DOHH2 (cell line): ENCODE measurements around the gene CLIC1.
A peak's percentile ranks its signal among the peaks of the same experiment; 100 is the strongest.

Source experiments
- H3F3A ChIP-seq: fragments of 200-600 bp; sonication (generic), shearing (Covaris generic); 2 replicates; pipeline ENCODE4 v1.6.0; 2016; ENCODE audit warnings: antibody characterized with exemption, mild to moderate bottlenecking; ENCODE audit not compliant: control insufficient read depth, insufficient read depth
- H3K27ac ChIP-seq: fragments of 200-600 bp; sonication (generic); 2 replicates; pipeline ENCODE4 v1.5.1; 2014; ENCODE audit warnings: low read depth, mild to moderate bottlenecking, low read length, moderate library complexity
- H3K27me3 ChIP-seq: fragments of 200-600 bp; sonication (generic); 2 replicates; pipeline ENCODE4 v1.6.1; 2014; ENCODE audit warnings: mild to moderate bottlenecking, low read length, mixed read lengths; ENCODE audit not compliant: control insufficient read depth
- H3K36me3 ChIP-seq: fragments of 200-600 bp; sonication (generic); 2 replicates; pipeline ENCODE4 v1.6.1; 2014; ENCODE audit warnings: mild to moderate bottlenecking, low read length, moderate library complexity, mixed read lengths; ENCODE audit not compliant: control insufficient read depth
- H3K4me1 ChIP-seq: fragments of 200-600 bp; sonication (generic); 2 replicates; pipeline ENCODE4 v1.6.1; 2014; ENCODE audit warnings: mild to moderate bottlenecking, low read length, mixed read lengths; ENCODE audit not compliant: control insufficient read depth
- H3K4me2 ChIP-seq: fragments of 200-600 bp; sonication (generic); 2 replicates; pipeline ENCODE4 v1.6.0; 2014; ENCODE audit warnings: mild to moderate bottlenecking, low read length, moderate library complexity
- H3K4me3 ChIP-seq: fragments of 200-600 bp; sonication (generic); 2 replicates; pipeline ENCODE4 v1.5.1; 2014; ENCODE audit warnings: mild to moderate bottlenecking, low read length, mixed read lengths
- H3K79me2 ChIP-seq: fragments of 200-600 bp; sonication (generic); 2 replicates; pipeline ENCODE4 v1.6.1; 2014; ENCODE audit warnings: mild to moderate bottlenecking, low read length, mixed read lengths; ENCODE audit not compliant: control insufficient read depth
- H3K9me2 ChIP-seq: fragments of 200-600 bp; sonication (generic); replicated peaks from 2 replicates; pipeline ENCODE4 v1.6.1; 2014; ENCODE audit warnings: mild to moderate bottlenecking, low read length, mixed read lengths; ENCODE audit not compliant: control insufficient read depth
- H3K9me3 ChIP-seq: fragments of 200-600 bp; sonication (generic); 2 replicates; pipeline ENCODE4 v1.6.1; 2014; ENCODE audit warnings: antibody characterized with exemption, low read length, mixed read lengths; ENCODE audit not compliant: control insufficient read depth, insufficient read depth
- H4K20me1 ChIP-seq: fragments of 200-600 bp; sonication (generic); 2 replicates; pipeline ENCODE4 v1.6.0; 2014; ENCODE audit warnings: low read depth, mild to moderate bottlenecking, antibody characterized with exemption, low read length, moderate library complexity; ENCODE audit not compliant: control insufficient read depth, insufficient read depth
- EZH2phosphoT487 ChIP-seq: fragments of 200-600 bp; sonication (generic); IDR thresholded peaks from 2 replicates; pipeline ENCODE4 v1.6.1; 2017; ENCODE audit warnings: borderline replicate concordance, mild to moderate bottlenecking, antibody characterized with exemption, low read length, moderate library complexity, mixed read lengths
- TF ChIP-seq, protein P1 (sequence below): fragments of 200-600 bp; sonication (generic); IDR thresholded peaks from one replicate; pipeline ENCODE4 v1.5.1; 2014; ENCODE audit warnings: antibody characterized with exemption, mild to moderate bottlenecking, low read depth, low read length; ENCODE audit not compliant: poor library complexity, severe bottlenecking

The CLIC1 gene

DNA sequence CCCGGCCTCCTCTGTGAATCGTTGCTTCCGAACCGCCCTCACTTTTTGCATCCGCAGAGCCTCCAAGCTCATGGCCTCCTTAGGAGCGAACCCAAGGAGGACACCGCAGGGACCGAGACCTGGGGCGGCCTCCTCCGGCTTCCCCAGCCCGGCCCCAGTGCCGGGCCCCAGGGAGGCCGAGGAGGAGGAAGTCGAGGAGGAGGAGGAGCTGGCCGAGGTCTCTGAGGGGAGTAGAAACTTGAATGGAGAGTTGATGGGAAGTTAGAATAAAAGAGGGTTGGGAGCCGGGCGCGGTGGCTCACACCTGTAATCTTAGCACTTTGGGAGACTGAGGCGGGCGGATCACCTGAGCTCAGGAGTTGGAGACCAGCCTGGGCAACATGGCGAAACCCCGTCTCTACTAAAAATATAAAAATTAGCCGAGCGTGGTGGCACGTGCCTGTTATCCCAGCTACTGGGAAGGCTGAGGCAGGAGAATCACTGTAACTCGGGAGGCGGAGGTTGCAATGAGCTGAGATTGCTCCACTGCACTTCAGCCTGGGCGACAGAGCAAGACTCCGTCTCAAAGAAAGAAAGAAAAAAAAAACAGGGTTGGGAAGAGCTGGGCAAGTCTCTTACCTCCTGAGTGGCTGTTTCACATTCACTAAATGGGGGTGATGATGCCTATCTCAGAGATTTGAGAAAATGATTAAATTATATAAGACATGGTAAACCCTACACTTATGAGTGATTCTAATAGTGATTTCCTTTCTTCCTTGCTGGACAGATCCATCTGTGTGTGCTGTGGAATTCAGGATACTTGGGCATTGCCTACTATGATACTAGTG is 4.3 kb upstream of the CLIC1 start:
- Histone ChIP-seq H3K4me2 (peak overlapping the region; percentile 93), H3K27ac (peak overlapping the region; percentile 96), H3K79me2 (peaks cover 40% of the 10 kb centered on the region), H4K20me1 (no peaks in the 10 kb centered on the region), H3K9me2 (no peaks in the 10 kb centered on the region), H3K27me3 (no peaks in the 10 kb centered on the region), H3K36me3 (peaks cover 55% of the 10 kb centered on the region), H3K9me3 (no peaks in the 10 kb centered on the region), H3F3A (peaks cover 29% of the 10 kb centered on the region), H3K4me3 (peak overlapping the region; percentile 84), H3K4me1 (peaks cover 60% of the 10 kb centered on the region)
- TF ChIP-seq EZH2phosphoT487, result no peak
- TF ChIP-seq, protein P1, sequence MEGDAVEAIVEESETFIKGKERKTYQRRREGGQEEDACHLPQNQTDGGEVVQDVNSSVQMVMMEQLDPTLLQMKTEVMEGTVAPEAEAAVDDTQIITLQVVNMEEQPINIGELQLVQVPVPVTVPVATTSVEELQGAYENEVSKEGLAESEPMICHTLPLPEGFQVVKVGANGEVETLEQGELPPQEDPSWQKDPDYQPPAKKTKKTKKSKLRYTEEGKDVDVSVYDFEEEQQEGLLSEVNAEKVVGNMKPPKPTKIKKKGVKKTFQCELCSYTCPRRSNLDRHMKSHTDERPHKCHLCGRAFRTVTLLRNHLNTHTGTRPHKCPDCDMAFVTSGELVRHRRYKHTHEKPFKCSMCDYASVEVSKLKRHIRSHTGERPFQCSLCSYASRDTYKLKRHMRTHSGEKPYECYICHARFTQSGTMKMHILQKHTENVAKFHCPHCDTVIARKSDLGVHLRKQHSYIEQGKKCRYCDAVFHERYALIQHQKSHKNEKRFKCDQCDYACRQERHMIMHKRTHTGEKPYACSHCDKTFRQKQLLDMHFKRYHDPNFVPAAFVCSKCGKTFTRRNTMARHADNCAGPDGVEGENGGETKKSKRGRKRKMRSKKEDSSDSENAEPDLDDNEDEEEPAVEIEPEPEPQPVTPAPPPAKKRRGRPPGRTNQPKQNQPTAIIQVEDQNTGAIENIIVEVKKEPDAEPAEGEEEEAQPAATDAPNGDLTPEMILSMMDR, result no peak

- Histone ChIP-seq H3K79me2 (peaks cover 48% of the 10 kb centered on the region), H3K4me3 (peak within 1 kb of the TSS; percentile 84), H3K27ac (peak within 1 kb of the TSS; percentile 96), H3K27me3 (no peaks in the 10 kb centered on the region), H3K9me3 (no peaks in the 10 kb centered on the region), H3F3A (peaks cover 29% of the 10 kb centered on the region), H3K4me2 (peak within 1 kb of the TSS; percentile 93), H3K4me1 (peaks cover 62% of the 10 kb centered on the region), H3K36me3 (peaks cover 57% of the 10 kb centered on the region), H4K20me1 (no peaks in the 10 kb centered on the region), H3K9me2 (no peaks in the 10 kb centered on the region)
- TF ChIP-seq, protein P1, result no peak
- no peak for TF ChIP-seq EZH2phosphoT487
These were observed 3.5 kb upstream of the CLIC1 start, which contains the start of gene MSH5 for GRCh38 chr6:31739639-31740396. TSS of gene MSH5 (plus strand) at chr6:31740005. CDS start at chr6:31740467, 462 bp downstream.

- Histone ChIP-seq H3K4me1 (peaks cover 71% of the 10 kb centered on the region), H4K20me1 (peaks cover 8% of the 10 kb centered on the region; the same call in 1 of the 2 replicates), H3K27ac (peak overlapping the region; percentile 96), H3F3A (peaks cover 37% of the 10 kb centered on the region), H3K4me2 (peak overlapping the region; percentile 93), H3K79me2 (peaks cover 63% of the 10 kb centered on the region), H3K27me3 (no peaks in the 10 kb centered on the region), H3K36me3 (peaks cover 58% of the 10 kb centered on the region), H3K9me2 (no peaks in the 10 kb centered on the region), H3K4me3 (peak overlapping the region; percentile 84), H3K9me3 (no peaks in the 10 kb centered on the region)
- TF ChIP-seq, protein P1, result peak; percentile 49
- no peak for TF ChIP-seq EZH2phosphoT487
These were observed 2.0 kb upstream of the CLIC1 start for GRCh38 chr6:31737991-31738979.
